ENCODE results near the gene MGMT.

DNA sequence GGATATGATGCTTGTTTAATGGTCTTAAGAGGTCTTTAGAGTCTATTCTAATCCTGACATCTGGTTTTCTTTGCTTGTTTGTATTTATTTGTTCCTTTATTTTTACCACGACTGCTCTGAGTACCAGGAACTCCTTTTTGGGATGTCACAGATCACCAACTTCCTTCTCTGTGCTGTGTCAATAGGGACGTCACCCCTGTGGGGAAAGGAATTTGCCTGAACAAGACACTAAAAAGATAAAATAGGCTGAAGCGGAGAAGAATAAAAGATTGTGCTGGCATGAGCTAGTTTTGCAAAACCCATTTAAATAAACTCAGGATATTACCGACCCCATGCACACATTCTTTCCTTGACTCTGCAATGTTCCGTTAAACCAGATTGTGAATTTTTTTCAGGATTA is 27.7 kb downstream of the MGMT start:
- TF ChIP-seq, protein P1, sequence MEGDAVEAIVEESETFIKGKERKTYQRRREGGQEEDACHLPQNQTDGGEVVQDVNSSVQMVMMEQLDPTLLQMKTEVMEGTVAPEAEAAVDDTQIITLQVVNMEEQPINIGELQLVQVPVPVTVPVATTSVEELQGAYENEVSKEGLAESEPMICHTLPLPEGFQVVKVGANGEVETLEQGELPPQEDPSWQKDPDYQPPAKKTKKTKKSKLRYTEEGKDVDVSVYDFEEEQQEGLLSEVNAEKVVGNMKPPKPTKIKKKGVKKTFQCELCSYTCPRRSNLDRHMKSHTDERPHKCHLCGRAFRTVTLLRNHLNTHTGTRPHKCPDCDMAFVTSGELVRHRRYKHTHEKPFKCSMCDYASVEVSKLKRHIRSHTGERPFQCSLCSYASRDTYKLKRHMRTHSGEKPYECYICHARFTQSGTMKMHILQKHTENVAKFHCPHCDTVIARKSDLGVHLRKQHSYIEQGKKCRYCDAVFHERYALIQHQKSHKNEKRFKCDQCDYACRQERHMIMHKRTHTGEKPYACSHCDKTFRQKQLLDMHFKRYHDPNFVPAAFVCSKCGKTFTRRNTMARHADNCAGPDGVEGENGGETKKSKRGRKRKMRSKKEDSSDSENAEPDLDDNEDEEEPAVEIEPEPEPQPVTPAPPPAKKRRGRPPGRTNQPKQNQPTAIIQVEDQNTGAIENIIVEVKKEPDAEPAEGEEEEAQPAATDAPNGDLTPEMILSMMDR (IDR thresholded peaks at IDR 0.05; ENCODE audit: low read length): no peak
- no peak for TF ChIP-seq EZH2 (optimal IDR thresholded peaks at IDR 0.05; ENCODE audit: low read depth, low read length)
